Right lobe of liver (tissue), 6 donors: ENCODE results near the gene SLC39A11. TPM values are rescaled to one million over a fixed set of nuclear protein-coding genes. Genes with fewer than 3 reads are reported as not detected.

ENCODE experiments used
- ATAC-seq, 4 donors: fragments of 200-7000 bp; cut with Tn5 transposase; one replicate each; pipeline ENCODE4 v1.9.1; 2020; ENCODE audit warnings: mild to moderate bottlenecking in 4 of 4, moderate library complexity in 4 of 4
- DNase-seq, 3 donors: peaks; one replicate each; pipeline ENCODE4 v3.0.0-alpha.2; 2020
- H3K27ac ChIP-seq, 3 donors: fragments of 200-600 bp; one replicate each; pipeline ENCODE4 v1.8.0; 2022
- H3K27me3 ChIP-seq, 2 donors: fragments of 200-600 bp; one replicate each; pipeline ENCODE4 v1.8.0; 2022
- H3K36me3 ChIP-seq, 4 donors: fragments of 200-600 bp; sonication (generic) in 1 of 4; one replicate each; pipeline versions ENCODE4 v1.5.1 to v1.8.0; 2017 to 2022; ENCODE audit warnings: control low read depth in 1 of 4
- H3K4me1 ChIP-seq, 4 donors: fragments of 200-600 bp; sonication (generic) in 1 of 4; one replicate each; pipeline versions ENCODE4 v1.5.1 to v1.8.0; 2017 to 2022; ENCODE audit warnings: control low read depth in 1 of 4
- H3K4me3 ChIP-seq, 3 donors: fragments of 200-600 bp; one replicate each; pipeline ENCODE4 v1.8.0; 2022
- H3K9me3 ChIP-seq, 4 donors: fragments of 200-600 bp; sonication (generic) in 1 of 4; one replicate each; pipeline versions ENCODE4 v1.5.1 to v1.8.0; 2017 to 2022; ENCODE audit warnings: control low read depth in 1 of 4
- CTCF ChIP-seq, 4 donors: fragments of 200-600 bp in 3 of 4; fragments of 450-650 bp in 1 of 4; IDR thresholded peaks; one replicate each; pipeline versions ENCODE4 v1.5.1 to v1.8.0; 2016 to 2022; ENCODE audit warnings: antibody characterized with exemption in 4 of 4, mild to moderate bottlenecking in 2 of 4
- POLR2A ChIP-seq: fragments of 450-650 bp; IDR thresholded peaks from one replicate; pipeline ENCODE4 v1.6.1; 2017; ENCODE audit warnings: antibody characterized with exemption, mild to moderate bottlenecking
- WGBS: methylation state at CpG from one replicate; pipeline ENCODE4 v1.1.6; 2018; ENCODE audit warnings: low coverage, low lambda C conversion rate; ENCODE audit not compliant: insufficient coverage; ENCODE audit errors: missing lambda C conversion rate; 5-methylcytosine and 5-hydroxymethylcytosine counted together
- intact Hi-C, 2 donors: fragments of 100-400 bp; cut with DNase I; formaldehyde crosslinking; loops; one replicate each; pipeline versions ENCODE4 v1.11.2 to v1.14.1; 2022
- total RNA-seq, 6 experiments: library from RNA; depleted of rRNA in 2 of 6; stranded (reverse); fragments of >200 nt in 2 of 6; fragmentation: NEBNext Ultra II Directional in 3 of 6; extraction: Animal tissue kit (Norgen Biotek cat#: 25700) in 3 of 6; gene quantifications; one replicate each; pipeline versions ENCODE4 v1.1.0 to v1.2.4, GENCODE V29; 2016 to 2023
- donor health status: DM: no; HTN: yes; CAD: no.
- donor health status: DM: no; HTN: no; CAD: no.
- donor health status: DM: no; HTN: no; CAD: no.
- donor health status: DM: no; HTN: yes; CAD: no.
- donor health status: DM: no; HTN: yes; CAD: no.

Gene SLC39A11
- total RNA-seq, 6 experiments from 2014 or later = 25.4 to 49.6 (median 39.3) TPM

GRCh38 chr17:72715906-72716572 lies 376.4 kb downstream of the SLC39A11 start:
- Histone ChIP-seq H3K27ac (no peak overlapping the region), H3K4me3 (no peak overlapping the region), H3K4me1 (no peaks in the 10 kb centered on the region), H3K27me3 (no peaks in the 10 kb centered on the region), H3K9me3 (peaks cover 0 to 4% (median 0%) of the 10 kb centered on the region in 4 donors), H3K36me3 (no peaks in the 10 kb centered on the region)
- DNase-seq (no peak), ATAC-seq (no peak)
- TF ChIP-seq POLR2A (no peak), CTCF (IDR thresholded peaks at IDR 0.05) (no peak)
- intact Hi-C loops = no loop called here
- 86% methylated on average over 17 of the region's 23 CpGs for WGBS

- H3K4me3 ChIP-seq = no peak overlapping the region
- peaks cover 0 to 4% (median 0%) of the 10 kb centered on the region in 4 donors for H3K9me3 ChIP-seq
- 72% methylated on average over 8 of the region's 9 CpGs for WGBS
- ATAC-seq (no peak), DNase-seq (no peak)
- H3K27ac ChIP-seq = no peak overlapping the region
- TF ChIP-seq CTCF (IDR thresholded peaks at IDR 0.05) (no peak), POLR2A (no peak)
- intact Hi-C loops = no loop called here
- H3K4me1 ChIP-seq = no peaks in the 10 kb centered on the region
- no peaks in the 10 kb centered on the region for H3K36me3 ChIP-seq
- no peaks in the 10 kb centered on the region for H3K27me3 ChIP-seq
Observed at GRCh38 chr17:72714357-72714966, 378.0 kb downstream of the SLC39A11 start.

- 88% methylated on average over 2 of the region's 7 CpGs for WGBS
- H3K36me3 ChIP-seq = no peaks in the 10 kb centered on the region
- no peaks in the 10 kb centered on the region for H3K27me3 ChIP-seq
- intact Hi-C loops = no loop called here
- peaks cover 0 to 4% (median 0%) of the 10 kb centered on the region in 4 donors for H3K9me3 ChIP-seq
- no peak overlapping the region for H3K4me3 ChIP-seq
- no peaks in the 10 kb centered on the region for H3K4me1 ChIP-seq
- ATAC-seq (no peak), DNase-seq (no peak)
- TF ChIP-seq POLR2A (no peak), CTCF (IDR thresholded peaks at IDR 0.05) (no peak)
- H3K27ac ChIP-seq = no peak overlapping the region
Observed at GRCh38 chr17:72713701-72714100, 378.8 kb downstream of the SLC39A11 start.

GRCh38 chr17:72711521-72712310 lies 380.8 kb downstream of the SLC39A11 start:
- Histone ChIP-seq H3K9me3 (peaks cover 0 to 4% (median 0%) of the 10 kb centered on the region in 4 donors), H3K4me1 (no peaks in the 10 kb centered on the region), H3K27me3 (no peaks in the 10 kb centered on the region), H3K27ac (no peak overlapping the region), H3K4me3 (no peak overlapping the region), H3K36me3 (no peaks in the 10 kb centered on the region)
- 100% methylated on average over 2 of the region's 3 CpGs for WGBS
- ATAC-seq (no peak), DNase-seq (no peak)
- intact Hi-C loops = no loop called here
- TF ChIP-seq POLR2A = no peak

GRCh38 chr17:72710834-72711233 lies 381.7 kb downstream of the SLC39A11 start:
- DNase-seq = no peak
- no peak overlapping the region for H3K27ac ChIP-seq
- no peak for TF ChIP-seq POLR2A
- no peak for TF ChIP-seq CTCF (IDR thresholded peaks at IDR 0.05)
- no peaks in the 10 kb centered on the region for H3K4me1 ChIP-seq
- peaks cover 0 to 4% (median 0%) of the 10 kb centered on the region in 4 donors for H3K9me3 ChIP-seq
- H3K4me3 ChIP-seq = no peak overlapping the region
- intact Hi-C loops = no loop called here
- H3K36me3 ChIP-seq = no peaks in the 10 kb centered on the region
- H3K27me3 ChIP-seq = no peaks in the 10 kb centered on the region
- 30% methylated on average over 1 of the region's 1 CpG for WGBS
- no peak for ATAC-seq
